Activated naive CD4-positive, alpha-beta T cell treated with anti-CD3 and anti-CD28 coated beads for 36 hours (primary cell): ENCODE results near the gene DZIP1. TPM values are rescaled to one million over a fixed set of nuclear protein-coding genes. Genes with fewer than 3 reads are reported as not detected.
"Not testable (repeated sequence)": the region's sequence is repeated elsewhere in the genome, so short reads cannot be mapped to it uniquely, and the experiment has no call there.

Source experiments
- CTCF ChIA-PET: fragments of 350-600 bp; sonication (Branson Sonifier 250); formaldehyde crosslinking; loops from one replicate; lab custom pipeline; 2021; ENCODE audit warnings: antibody characterized with exemption; lab: Charles Lee
- DNase-seq: peaks from one replicate; pipeline ENCODE4 v3.0.0-alpha.2; 2020
- H3K27ac Mint-ChIP-seq: one replicate; pipeline ENCODE4 v1.8.0; 2021; ENCODE audit warnings: mild to moderate bottlenecking, mixed read lengths
- H3K27me3 Mint-ChIP-seq: one replicate; pipeline ENCODE4 v1.8.0; 2021; ENCODE audit warnings: low read depth, mixed read lengths
- H3K36me3 Mint-ChIP-seq: one replicate; pipeline ENCODE4 v1.8.0; 2021; ENCODE audit warnings: low read depth, mixed read lengths
- H3K4me1 Mint-ChIP-seq: one replicate; pipeline ENCODE4 v1.8.0; 2021; ENCODE audit warnings: low read depth, mixed read lengths
- H3K4me3 Mint-ChIP-seq: one replicate; pipeline ENCODE4 v1.8.0; 2021; ENCODE audit warnings: mild to moderate bottlenecking, moderate library complexity, mixed read lengths
- H3K9me3 Mint-ChIP-seq: one replicate; pipeline ENCODE4 v1.8.0; 2021; ENCODE audit warnings: mixed read lengths
- intact Hi-C: fragments of 100-400 bp; cut with micrococcal nuclease; formaldehyde crosslinking; loops from one replicate; pipeline ENCODE4 v1.15.1; 2023
- total RNA-seq, 2 experiments: library from RNA; stranded (reverse); gene quantifications; one replicate each; pipeline ENCODE4 v1.2.3, GENCODE V29; 2021

Gene DZIP1
- under 1 TPM; 0.15 to 0.41 TPM for total RNA-seq

DNA sequence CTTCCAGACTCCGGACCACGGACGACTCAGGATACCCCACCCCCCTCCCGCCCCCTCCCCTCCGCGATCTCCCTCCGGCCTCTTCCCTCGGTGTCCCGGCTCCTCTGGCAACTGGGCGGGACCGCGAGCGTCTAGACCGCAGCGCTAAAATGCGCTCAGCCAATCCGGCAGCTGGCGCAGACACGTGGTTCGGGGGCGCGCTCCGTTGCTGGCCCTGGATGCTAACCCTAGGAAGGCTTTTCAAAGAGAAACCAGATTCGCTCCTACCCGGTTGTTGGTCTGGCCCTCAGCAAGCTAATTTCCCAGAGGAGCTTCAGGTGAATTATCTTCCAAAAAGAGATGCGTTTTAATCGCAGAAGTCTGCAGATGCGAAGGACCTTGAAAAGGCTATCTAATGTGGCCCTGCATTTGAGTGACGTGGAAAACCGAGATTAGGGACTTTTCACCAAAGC is at the start of gene DZIP1:
TSS of gene DZIP1 (minus strand) at position 106 of the 452 bp plus-strand sequence. CDS start 2,677 bp downstream, outside the sequence.
- Mint-ChIP-seq H3K27me3 (peaks cover 42% of the 10 kb centered on the region), H3K4me3 (peak within 1 kb of the TSS; percentile 63), H3K36me3 (no peaks in the 10 kb centered on the region), H3K9me3 (no peaks in the 10 kb centered on the region), H3K4me1 (peaks cover 5% of the 10 kb centered on the region), H3K27ac (no peak within 1 kb of the TSS)
- CTCF ChIA-PET: no interaction called here
- intact Hi-C loops: no loop called here
- DNase-seq: peak; percentile 32

DNA sequence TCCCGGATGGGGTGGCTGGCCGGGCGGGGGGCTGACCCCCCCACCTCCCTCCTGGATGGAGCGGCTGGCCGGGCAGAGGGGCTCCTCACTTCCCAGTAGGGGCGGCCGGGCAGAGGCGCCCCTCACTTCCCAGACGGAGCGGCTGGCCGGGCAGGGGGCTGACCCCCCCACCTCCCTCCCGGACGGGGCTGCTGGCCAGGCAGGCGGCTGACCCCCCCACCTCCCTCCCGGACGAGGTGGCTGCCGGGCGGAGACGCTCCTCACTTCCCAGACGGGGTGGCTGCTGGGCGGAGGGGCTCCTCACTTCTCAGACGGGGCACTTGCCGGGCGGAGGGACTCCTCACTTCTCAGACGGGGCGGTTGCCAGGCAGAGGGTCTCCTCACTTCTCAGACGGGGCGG is 46.5 kb upstream of the DZIP1 start:
- H3K27me3 Mint-ChIP-seq, H3K4me3 Mint-ChIP-seq, intact Hi-C loops, CTCF ChIA-PET, H3K27ac Mint-ChIP-seq, DNase-seq: not testable (repeated sequence)
- Mint-ChIP-seq H3K36me3 (peaks cover 34% of the 10 kb centered on the region), H3K9me3 (peaks cover 36% of the 10 kb centered on the region), H3K4me1 (peaks cover 40% of the 10 kb centered on the region)

DNA sequence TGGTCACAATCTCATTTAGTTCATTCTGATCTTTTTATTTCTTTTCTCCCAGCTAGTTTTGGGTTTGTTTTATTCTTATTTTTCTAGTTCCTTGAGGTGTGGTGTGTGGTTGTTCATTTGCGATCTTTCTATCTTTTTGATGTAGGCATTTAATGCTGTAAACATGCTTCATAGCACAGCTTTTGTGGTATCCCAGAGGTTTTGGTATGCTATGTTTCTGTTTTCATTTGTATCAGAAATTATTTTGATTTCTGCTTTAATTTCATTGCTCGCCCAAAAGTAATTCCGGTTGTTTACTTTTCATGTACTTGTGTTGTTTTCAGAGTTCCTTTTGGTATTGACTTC is 45.0 kb upstream of the DZIP1 start:
- Mint-ChIP-seq H3K36me3 (peaks cover 42% of the 10 kb centered on the region), H3K27ac (peak overlapping the region; percentile 61), H3K27me3 (no peaks in the 10 kb centered on the region), H3K4me1 (peaks cover 51% of the 10 kb centered on the region), H3K9me3 (peaks cover 36% of the 10 kb centered on the region), H3K4me3 (no peak overlapping the region)
- CTCF ChIA-PET: no interaction called here
- intact Hi-C loops: no loop called here
- no peak for DNase-seq

DNA sequence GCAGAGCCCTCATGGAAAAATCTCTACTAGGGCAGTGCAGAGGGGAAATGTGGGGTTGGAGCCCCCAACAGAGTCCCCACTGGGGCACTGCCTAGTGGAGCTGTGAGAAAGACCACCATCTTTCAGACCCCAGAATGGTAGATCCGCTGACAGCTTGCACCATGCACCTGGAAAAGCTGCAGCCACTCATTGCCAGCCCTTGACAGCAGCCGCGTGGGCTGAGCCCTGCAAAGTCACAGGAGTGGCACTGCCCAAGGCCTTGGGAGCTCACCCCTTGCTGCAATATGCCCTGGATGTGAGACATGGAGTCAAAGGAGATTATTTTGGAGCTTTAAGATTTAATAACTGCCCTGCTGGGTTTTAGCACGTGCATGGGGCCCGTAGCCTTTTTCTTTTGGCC is 40.5 kb upstream of the DZIP1 start:
- intact Hi-C loops, CTCF ChIA-PET, H3K27me3 Mint-ChIP-seq, DNase-seq, H3K27ac Mint-ChIP-seq, H3K4me3 Mint-ChIP-seq: not testable (repeated sequence)
- Mint-ChIP-seq H3K9me3 (peaks cover 34% of the 10 kb centered on the region), H3K36me3 (peaks cover 49% of the 10 kb centered on the region), H3K4me1 (peaks cover 80% of the 10 kb centered on the region)

- peaks cover 32% of the 10 kb centered on the region for H3K9me3 Mint-ChIP-seq
- H3K4me1 Mint-ChIP-seq: peaks cover 82% of the 10 kb centered on the region
- H3K36me3 Mint-ChIP-seq: peaks cover 46% of the 10 kb centered on the region
- intact Hi-C loops: no loop called here
- CTCF ChIA-PET: no interaction called here
- H3K27me3 Mint-ChIP-seq: no peaks in the 10 kb centered on the region
- no peak overlapping the region for H3K4me3 Mint-ChIP-seq
- no peak for DNase-seq
- no peak overlapping the region for H3K27ac Mint-ChIP-seq
Observed at GRCh38 chr13:95684418-95684817, 39.9 kb upstream of the DZIP1 start.

DNA sequence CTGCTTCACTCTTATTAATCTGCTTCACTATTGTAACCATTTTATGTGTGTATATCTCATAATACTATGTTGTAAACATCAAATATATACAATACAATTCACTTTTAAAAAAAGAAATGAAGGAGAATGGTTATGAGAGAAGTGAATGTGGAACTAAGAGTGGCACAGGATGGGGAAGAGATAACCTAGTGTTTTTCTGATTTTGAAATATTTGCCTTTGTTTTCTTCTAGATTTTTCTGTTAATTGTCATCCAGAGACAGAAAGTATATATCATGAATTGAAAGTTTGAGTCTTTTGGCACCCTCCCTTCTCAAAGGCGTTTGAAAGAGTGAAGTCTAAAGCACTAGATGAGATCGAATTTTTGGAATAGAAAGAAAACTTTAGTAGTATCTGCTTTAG is 35.2 kb upstream of the DZIP1 start:
- DNase-seq: no peak
- Mint-ChIP-seq H3K27ac (no peak overlapping the region), H3K4me3 (peak overlapping the region; percentile 6), H3K36me3 (peaks cover 19% of the 10 kb centered on the region), H3K4me1 (peaks cover 68% of the 10 kb centered on the region), H3K9me3 (peaks cover 5% of the 10 kb centered on the region), H3K27me3 (no peaks in the 10 kb centered on the region)
- intact Hi-C loops: loop anchor here (2.0 to 10.0 kb wide), 4 partner anchors 23 to 1545 kb away; partner anchors contain the start of gene MBNL2
- CTCF ChIA-PET: no interaction called here

- DNase-seq: no peak
- Mint-ChIP-seq H3K9me3 (peaks cover 3% of the 10 kb centered on the region), H3K36me3 (peaks cover 17% of the 10 kb centered on the region), H3K27me3 (no peaks in the 10 kb centered on the region), H3K27ac (peak overlapping the region; percentile 61), H3K4me1 (peaks cover 67% of the 10 kb centered on the region), H3K4me3 (peak overlapping the region; percentile 93)
- intact Hi-C loops: loop anchor here (1.0 to 10.0 kb wide), 5 partner anchors 8 to 1546 kb away; partner anchors contain the start of gene MBNL2
- CTCF ChIA-PET: no interaction called here
Observed at GRCh38 chr13:95678967-95679366, 34.5 kb upstream of the DZIP1 start.

DNA sequence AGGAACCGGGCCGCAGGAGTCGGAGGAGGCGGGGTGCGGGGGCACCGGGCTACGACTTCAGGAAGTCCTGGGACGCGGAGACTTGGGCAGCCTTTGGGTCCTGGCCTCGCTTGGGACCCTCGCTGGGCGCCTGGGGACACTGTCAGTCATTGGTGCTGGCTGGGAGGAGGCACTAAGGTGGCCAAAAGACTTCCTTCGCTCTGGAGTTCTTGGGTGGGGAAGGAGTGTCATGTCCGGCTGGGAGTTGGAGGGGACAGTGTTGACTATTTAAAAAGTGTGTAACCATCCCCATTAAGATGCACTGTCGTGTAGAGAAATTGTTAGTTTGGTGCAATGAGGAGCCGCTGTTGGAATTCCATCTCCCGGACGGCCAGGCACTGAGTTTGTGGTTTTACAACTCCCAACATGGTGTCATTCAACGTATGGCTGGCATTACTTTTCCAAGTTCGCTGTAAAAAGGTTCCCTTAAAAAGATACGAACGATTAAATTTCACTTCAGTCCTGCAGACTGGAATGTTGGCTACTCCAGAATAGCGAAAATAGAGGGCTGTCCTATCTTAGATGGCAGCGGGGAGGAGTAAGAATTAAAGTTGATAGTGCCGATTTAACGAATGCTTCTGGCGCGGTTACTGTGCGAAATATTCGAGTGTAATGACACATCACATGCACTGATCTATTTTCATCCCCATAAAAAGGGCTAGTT is 33.2 kb upstream of the DZIP1 start:
- no peaks in the 10 kb centered on the region for H3K27me3 Mint-ChIP-seq
- peaks cover 18% of the 10 kb centered on the region for H3K36me3 Mint-ChIP-seq
- peak overlapping the region; percentile 83 for H3K27ac Mint-ChIP-seq
- peaks cover 9% of the 10 kb centered on the region for H3K9me3 Mint-ChIP-seq
- peak; percentile 26 for DNase-seq
- H3K4me3 Mint-ChIP-seq: peak overlapping the region; percentile 93
- CTCF ChIA-PET: no interaction called here
- H3K4me1 Mint-ChIP-seq: peaks cover 60% of the 10 kb centered on the region
- intact Hi-C loops: loop anchor here (1.0 to 10.0 kb wide), 10 partner anchors 10 to 1756 kb away; partner anchors contain the start of genes ABCC4, GPR180 and MBNL2

GRCh38 chr13:95676762-95677563 is 32.5 kb upstream of the DZIP1 start, which contains the start of gene DNAJC3:
DNAJC3 (plus strand) TSS chr13:95677139; CDS start chr13:95677256, 117 bp downstream.
- H3K4me3 Mint-ChIP-seq: peak within 1 kb of the TSS; percentile 93
- H3K27ac Mint-ChIP-seq: peak within 1 kb of the TSS; percentile 86
- CTCF ChIA-PET: interaction anchor here (0.8 to 0.9 kb wide), 2 partner anchors 11 to 53 kb away, joined by 3 to 4 read pairs; no protein-coding TSS in a partner anchor
- peaks cover 19% of the 10 kb centered on the region for H3K36me3 Mint-ChIP-seq
- peak; percentile 98 for DNase-seq
- intact Hi-C loops: loop anchor here (1.0 to 10.0 kb wide), 10 partner anchors 40 to 1756 kb away; partner anchors contain the start of genes ABCC4, GPR180 and MBNL2
- peaks cover 53% of the 10 kb centered on the region for H3K4me1 Mint-ChIP-seq
- no peaks in the 10 kb centered on the region for H3K27me3 Mint-ChIP-seq
- H3K9me3 Mint-ChIP-seq: peaks cover 10% of the 10 kb centered on the region

DNA sequence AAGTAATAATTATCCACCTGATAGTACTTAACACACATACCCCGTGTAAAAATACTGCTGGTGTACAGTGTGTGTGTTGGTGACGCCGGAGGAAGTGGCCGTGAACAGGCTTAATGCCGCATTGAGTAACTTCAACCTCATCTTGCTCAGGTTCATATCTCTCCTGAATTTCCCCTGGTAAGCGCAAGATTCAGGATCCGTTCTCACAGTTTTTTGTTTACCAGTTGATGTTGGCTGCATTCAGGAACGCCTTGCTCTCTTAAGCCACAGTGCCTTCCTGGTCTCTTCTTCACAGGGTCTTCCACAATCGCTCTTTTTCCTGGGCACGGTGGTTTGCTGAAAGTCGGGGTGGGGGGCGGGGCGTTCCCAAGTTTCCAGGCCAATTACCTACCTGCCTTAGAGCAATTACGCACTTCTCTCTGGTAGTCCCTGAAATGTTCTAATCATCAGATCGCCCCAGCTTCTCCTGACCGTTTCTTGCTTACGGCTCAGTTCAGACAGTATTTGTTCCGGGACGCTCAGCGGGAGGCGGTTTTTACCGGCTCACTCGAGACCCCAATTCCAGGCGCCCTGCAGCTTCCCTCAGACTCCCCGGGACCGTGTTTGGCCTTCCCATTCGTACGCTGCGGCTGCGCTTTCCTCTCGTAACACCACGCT is 31.7 kb upstream of the DZIP1 start:
- DNase-seq: peak; percentile 56
- peaks cover 15% of the 10 kb centered on the region for H3K9me3 Mint-ChIP-seq

DNA sequence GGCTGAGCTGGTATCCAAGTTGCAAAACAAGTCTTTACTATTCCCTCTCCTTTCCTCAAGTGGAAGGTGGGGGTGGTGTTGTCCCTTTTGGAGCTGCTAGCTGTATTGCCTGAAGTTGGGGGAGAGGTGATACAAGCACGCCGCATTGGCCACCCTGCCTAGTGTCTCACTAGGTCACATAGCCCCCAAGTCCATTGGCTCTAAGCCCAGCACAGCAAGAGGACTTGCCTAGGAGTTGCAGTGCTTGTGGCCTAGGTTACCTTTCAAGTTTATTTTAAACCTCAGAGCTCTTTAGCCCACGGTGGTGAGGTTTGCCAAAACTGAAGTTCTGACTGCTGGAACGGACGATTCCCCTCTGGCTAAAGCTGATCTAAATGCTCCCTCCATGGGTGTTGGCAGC is 27.1 kb upstream of the DZIP1 start:
- H3K4me3 Mint-ChIP-seq: no peak overlapping the region
- no peak overlapping the region for H3K27ac Mint-ChIP-seq
- H3K36me3 Mint-ChIP-seq: peaks cover 24% of the 10 kb centered on the region
- H3K9me3 Mint-ChIP-seq: peaks cover 50% of the 10 kb centered on the region
- CTCF ChIA-PET: interaction anchor here (1.4 kb wide), 1 partner anchor 48 kb away, joined by 5 read pairs; no protein-coding TSS in a partner anchor
- peaks cover 17% of the 10 kb centered on the region for H3K4me1 Mint-ChIP-seq
- H3K27me3 Mint-ChIP-seq: no peaks in the 10 kb centered on the region
- no peak for DNase-seq
- intact Hi-C loops: loop anchor here (10.0 kb wide), 1 partner anchor 1553 kb away; the partner anchor contains the start of gene MBNL2

More for the DNA sequence above, 31.7 kb upstream of the DZIP1 start:
- Mint-ChIP-seq H3K4me1 (peaks cover 46% of the 10 kb centered on the region), H3K27ac (peak overlapping the region; percentile 86), H3K4me3 (peak overlapping the region; percentile 93), H3K36me3 (peaks cover 17% of the 10 kb centered on the region), H3K27me3 (no peaks in the 10 kb centered on the region)
- intact Hi-C loops: loop anchor here (1.0 to 10.0 kb wide), 8 partner anchors 39 to 1549 kb away; partner anchors contain the start of genes ABCC4, GPR180 and MBNL2
- CTCF ChIA-PET: interaction anchor here (0.8 to 0.9 kb wide), 2 partner anchors 12 to 52 kb away, joined by 3 to 4 read pairs; no protein-coding TSS in a partner anchor
